K562 (cell line): ENCODE results near the gene ADAP2. TPM values are rescaled to one million over a fixed set of nuclear protein-coding genes. Genes with fewer than 3 reads are reported as not detected.

Experiments used
- COPS2 ChIP-seq: fragments of 450-650 bp; conservative IDR thresholded peaks from 2 replicates; pipeline ENCODE4 v1.6.1; 2016; ENCODE audit warnings: mild to moderate bottlenecking, moderate library complexity
- ELK1 ChIP-seq: sonication (generic); formaldehyde crosslinking; IDR thresholded peaks from 2 replicates; pipeline ENCODE4 v1.8.1; 2022; ENCODE audit warnings: missing genetic modification reagents
- ESRRA ChIP-seq: fragments of 450-650 bp; IDR thresholded peaks from 2 replicates; pipeline ENCODE4 v1.6.1; 2014; ENCODE audit warnings: low read depth, mild to moderate bottlenecking, moderate library complexity, borderline replicate concordance
- ESRRB ChIP-seq: fragments of 250-450 bp; sonication (Bioruptor Pico); IDR thresholded peaks from 2 replicates; pipeline ENCODE4 v1.5.0; 2020; ENCODE audit warnings: mild to moderate bottlenecking, moderate library complexity, borderline replicate concordance
- FOXK1 ChIP-seq: sonication (generic); formaldehyde crosslinking; IDR thresholded peaks from 2 replicates; pipeline ENCODE4 v1.8.0; 2022; ENCODE audit warnings: missing genetic modification reagents, mild to moderate bottlenecking, borderline replicate concordance
- GTF3C2 ChIP-seq: IDR thresholded peaks from 3 replicates; pipeline ENCODE4 v1.6.1; 2011; ENCODE audit warnings: borderline replicate concordance, mild to moderate bottlenecking, moderate library complexity; ENCODE audit not compliant: insufficient read length; ENCODE audit errors: extremely low read depth
- HCFC1 ChIP-seq: IDR thresholded peaks from 2 replicates; pipeline ENCODE4 v1.6.1; 2012; ENCODE audit warnings: low read depth, low read length, improper control_type of control experiment
- ILF3 ChIP-seq: fragments of 450-650 bp; IDR thresholded peaks from 2 replicates; pipeline ENCODE4 v1.6.1; 2018; ENCODE audit warnings: antibody characterized with exemption, mild to moderate bottlenecking, moderate library complexity, borderline replicate concordance
- NR1H2 ChIP-seq: sonication (generic); formaldehyde crosslinking; IDR thresholded peaks from 2 replicates; pipeline ENCODE4 v1.4.0; 2020; ENCODE audit warnings: mild to moderate bottlenecking, missing genetic modification reagents
- RBFOX2 ChIP-seq: fragments of 200-400 bp; formaldehyde crosslinking; IDR thresholded peaks from 2 replicates; pipeline ENCODE4 v1.6.1; 2017; ENCODE audit warnings: low read depth, mild to moderate bottlenecking, low read length, moderate library complexity
- TAF7 ChIP-seq: fragments of 450-650 bp; IDR thresholded peaks from 2 replicates; pipeline ENCODE4 v1.6.1; 2016; ENCODE audit warnings: missing genetic modification characterization, missing compliant biosample characterization
- ZNF146 ChIP-seq: IDR thresholded peaks from one replicate; pipeline ENCODE4 v1.6.1; 2018; ENCODE audit warnings: missing compliant biosample characterization; ENCODE audit not compliant: unreplicated experiment
- ZNF318 ChIP-seq, 2 experiments: fragments of 450-650 bp; IDR thresholded peaks; 2 replicates each; pipeline ENCODE4 v1.6.1; 2016; ENCODE audit warnings: mild to moderate bottlenecking in 2 of 2, borderline replicate concordance in 1 of 2, low read depth in 1 of 2, moderate library complexity in 1 of 2
- ZNF324 ChIP-seq: fragments of 250-450 bp; sonication (Bioruptor Pico); IDR thresholded peaks from 2 replicates; pipeline ENCODE4 v1.4.0; 2020; ENCODE audit warnings: mild to moderate bottlenecking
- ZNF586 ChIP-seq: fragments of 450-650 bp; formaldehyde crosslinking; conservative IDR thresholded peaks from 2 replicates; pipeline ENCODE4 v1.4.0; 2020; ENCODE audit warnings: mild to moderate bottlenecking, moderate library complexity
- polyA plus RNA-seq, 8 experiments: library from polyadenylated mRNA; depleted of rRNA in 4 of 8; stranded (reverse) in 5 of 8; unstranded in 3 of 8; fragments of >200 nt; fragmentation: Nextera tagmentation in 2 of 8; fragmentation: Illumina TruSeq in 1 of 8; extraction: Ambion mirVana in 2 of 8; extraction: Trizol in 1 of 8; gene quantifications; 2 replicates each; pipeline versions ENCODE4 v1.2.1 to v1.2.3, GENCODE V29; 2011 to 2014; ENCODE audit warnings: inconsistent platforms in 1 of 8, missing spikeins in 1 of 8
- total RNA-seq, 7 experiments: library from RNA; depleted of rRNA in 6 of 7; stranded (reverse); fragments of >200 nt in 6 of 7; fragmentation: Illumina TruSeq in 2 of 7; extraction: Trizol in 2 of 7; gene quantifications; 2 replicates each; pipeline versions ENCODE4 v1.2.1 to v1.2.3, GENCODE V29; 2011 to 2021; ENCODE audit warnings: low replicate concordance in 1 of 7

ADAP2 gene
- total and polyA plus RNA-seq, 9 of the 15 experiments (the other 6 are each of a cell fraction or from before 2014, with no cell fraction given), result 0.06 to 0.73 (median 0.23) TPM; not detected in 5

- no peak for TF ChIP-seq NR1H2
- no peak for TF ChIP-seq GTF3C2
- TF ChIP-seq ESRRA, result peak; percentile 83
- peak; percentile 86 for TF ChIP-seq HCFC1
- TF ChIP-seq ZNF318 (IDR thresholded peaks at IDR 0.05; ENCODE audit: borderline replicate concordance in 1 of 2, low read depth in 1 of 2), result no peak
- TF ChIP-seq ZNF146 (CRISPR knock-in tag), result no peak
- peak; percentile 91 for TF ChIP-seq TAF7 (tag)
- TF ChIP-seq ZNF324 (CRISPR knock-in tag), result no peak
- TF ChIP-seq ELK1 (CRISPR knock-in tag), result no peak
- 0 out of 2 replicates have a peak, but pooled peaks have one; percentile 35 for TF ChIP-seq FOXK1 (CRISPR knock-in tag)
- no peak for TF ChIP-seq ILF3
- no peak for TF ChIP-seq ESRRB (CRISPR knock-in tag)
- TF ChIP-seq RBFOX2, result peak; percentile 94
- TF ChIP-seq ZNF586 (CRISPR knock-in tag), result no peak
- TF ChIP-seq COPS2, result no peak
Observed at GRCh38 chr17:30906101-30906911, 15.4 kb upstream of the ADAP2 start, which contains the start of gene TEFM (continued).
